Prostate gland (tissue), 2 donors: ENCODE results near the gene TANC1.

Source experiments
- POLR2A ChIP-seq: fragments of 450-650 bp; IDR thresholded peaks from one replicate; pipeline ENCODE4 v1.6.1; 2016; ENCODE audit warnings: antibody characterized with exemption, mild to moderate bottlenecking
- POLR2AphosphoS5 ChIP-seq: sonication (generic); formaldehyde crosslinking; IDR thresholded peaks from one replicate; pipeline ENCODE4 v1.6.1; 2017; ENCODE audit warnings: antibody characterized with exemption
- TF ChIP-seq, protein P1 (sequence below), 4 experiments: fragments of 200-600 bp in 2 of 4; fragments of 450-650 bp in 2 of 4; sonication (generic) in 2 of 4; IDR thresholded peaks; 1 replicate in 3 of 4; 2 replicates in 1 of 4; pipeline ENCODE4 v1.5.1; 2016 to 2019; ENCODE audit warnings: antibody characterized with exemption in 4 of 4, mild to moderate bottlenecking in 2 of 4, moderate library complexity in 2 of 4

DNA sequence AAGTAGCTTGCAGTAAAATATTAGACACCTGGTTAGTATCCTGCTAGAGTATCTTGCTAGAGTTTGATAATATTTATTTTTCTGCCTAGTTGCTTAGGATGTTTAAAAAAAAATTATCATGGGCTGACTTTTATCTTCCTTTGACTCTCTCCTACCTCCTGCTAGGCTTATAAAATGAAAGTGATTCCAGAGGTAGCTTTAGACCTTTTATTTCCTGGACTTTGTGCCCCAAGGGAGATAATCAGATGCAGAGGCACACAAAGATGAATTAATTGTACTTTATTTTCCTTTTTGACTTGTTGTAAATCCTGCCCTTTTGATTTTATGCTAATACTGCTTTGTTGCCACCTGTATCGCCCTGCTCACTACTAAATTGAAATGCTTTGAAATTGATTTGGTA is 187.4 kb downstream of the TANC1 start:
- no peak for TF ChIP-seq POLR2A
- no peak for TF ChIP-seq POLR2AphosphoS5
- TF ChIP-seq, protein P1, sequence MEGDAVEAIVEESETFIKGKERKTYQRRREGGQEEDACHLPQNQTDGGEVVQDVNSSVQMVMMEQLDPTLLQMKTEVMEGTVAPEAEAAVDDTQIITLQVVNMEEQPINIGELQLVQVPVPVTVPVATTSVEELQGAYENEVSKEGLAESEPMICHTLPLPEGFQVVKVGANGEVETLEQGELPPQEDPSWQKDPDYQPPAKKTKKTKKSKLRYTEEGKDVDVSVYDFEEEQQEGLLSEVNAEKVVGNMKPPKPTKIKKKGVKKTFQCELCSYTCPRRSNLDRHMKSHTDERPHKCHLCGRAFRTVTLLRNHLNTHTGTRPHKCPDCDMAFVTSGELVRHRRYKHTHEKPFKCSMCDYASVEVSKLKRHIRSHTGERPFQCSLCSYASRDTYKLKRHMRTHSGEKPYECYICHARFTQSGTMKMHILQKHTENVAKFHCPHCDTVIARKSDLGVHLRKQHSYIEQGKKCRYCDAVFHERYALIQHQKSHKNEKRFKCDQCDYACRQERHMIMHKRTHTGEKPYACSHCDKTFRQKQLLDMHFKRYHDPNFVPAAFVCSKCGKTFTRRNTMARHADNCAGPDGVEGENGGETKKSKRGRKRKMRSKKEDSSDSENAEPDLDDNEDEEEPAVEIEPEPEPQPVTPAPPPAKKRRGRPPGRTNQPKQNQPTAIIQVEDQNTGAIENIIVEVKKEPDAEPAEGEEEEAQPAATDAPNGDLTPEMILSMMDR (IDR thresholded peaks at IDR 0.05) = no peak
